ENCODE results near the gene DMD. TPM values are rescaled to one million over a fixed set of nuclear protein-coding genes. Genes with fewer than 3 reads are reported as not detected.
A peak's percentile ranks its signal among the peaks of the same experiment; 100 is the strongest.

DMD gene
- total and polyA plus RNA-seq, 2 donors from 2014 or later, result 4.2 to 17.9 TPM

DNA sequence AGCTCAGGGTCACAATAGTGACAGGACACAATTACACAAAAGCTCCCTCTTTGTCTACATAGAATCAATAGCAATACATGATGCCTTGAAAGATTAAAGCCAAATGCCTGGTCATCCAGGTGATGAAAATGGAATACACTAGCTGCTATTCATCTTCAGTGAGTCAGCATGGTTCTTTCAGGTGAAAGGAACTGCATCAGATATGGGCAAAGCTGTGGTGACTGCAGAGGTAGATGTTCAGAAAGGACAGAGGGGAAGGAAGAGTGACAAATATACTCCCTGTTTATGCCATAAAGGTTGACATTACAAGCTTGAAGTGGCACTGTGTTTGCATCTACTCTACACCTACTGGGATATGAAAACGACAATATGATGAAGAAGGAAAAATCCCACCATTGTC, 2119.5 kb downstream of the DMD start:
- intact Hi-C loops (cut with DNase I), result no loop called here
- H3K27me3 ChIP-seq (ENCODE audit: control insufficient read depth, insufficient read depth, low read length), result no peaks in the 10 kb centered on the region

DNA sequence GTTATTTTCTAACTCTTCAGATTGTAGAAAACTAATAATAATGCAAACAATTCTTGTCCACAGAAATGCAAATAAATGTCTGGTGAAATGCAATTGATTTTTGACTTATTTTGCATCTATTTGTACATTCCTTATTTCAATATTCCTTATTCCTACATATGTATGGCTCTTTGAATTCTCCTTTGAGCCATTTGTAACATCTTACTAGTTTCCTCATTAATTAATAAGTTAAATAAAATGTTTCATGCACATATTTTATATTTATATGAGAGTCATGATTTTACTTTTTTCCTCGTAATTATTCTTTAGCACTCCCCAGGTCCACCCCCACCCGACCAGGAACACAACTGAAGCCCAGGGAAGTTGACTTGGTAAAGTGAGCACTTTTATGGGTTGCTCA, 2136.8 kb downstream of the DMD start:
- H3K4me1 ChIP-seq (ENCODE audit: control insufficient read depth in 2 of 3, insufficient read depth in 2 of 3, low read depth in 1 of 3, low read length in 3 of 3), result no peaks in the 10 kb centered on the region
- FAIRE-seq, result peak; percentile 32

More for the DNA sequence above, 2119.5 kb downstream of the DMD start:
- H3K27ac ChIP-seq (ENCODE audit: low read depth in 2 of 2, low read length in 2 of 2), result no peak overlapping the region
- no peaks in the 10 kb centered on the region for H3K36me3 ChIP-seq (ENCODE audit: control insufficient read depth in 2 of 3, insufficient read depth in 3 of 3, low read length in 3 of 3)
- no peak overlapping the region for H3K4me3 ChIP-seq (ENCODE audit: low read length in 3 of 3)
- FAIRE-seq (no peak), DNase-seq (no peak)
- TF ChIP-seq, protein P1, sequence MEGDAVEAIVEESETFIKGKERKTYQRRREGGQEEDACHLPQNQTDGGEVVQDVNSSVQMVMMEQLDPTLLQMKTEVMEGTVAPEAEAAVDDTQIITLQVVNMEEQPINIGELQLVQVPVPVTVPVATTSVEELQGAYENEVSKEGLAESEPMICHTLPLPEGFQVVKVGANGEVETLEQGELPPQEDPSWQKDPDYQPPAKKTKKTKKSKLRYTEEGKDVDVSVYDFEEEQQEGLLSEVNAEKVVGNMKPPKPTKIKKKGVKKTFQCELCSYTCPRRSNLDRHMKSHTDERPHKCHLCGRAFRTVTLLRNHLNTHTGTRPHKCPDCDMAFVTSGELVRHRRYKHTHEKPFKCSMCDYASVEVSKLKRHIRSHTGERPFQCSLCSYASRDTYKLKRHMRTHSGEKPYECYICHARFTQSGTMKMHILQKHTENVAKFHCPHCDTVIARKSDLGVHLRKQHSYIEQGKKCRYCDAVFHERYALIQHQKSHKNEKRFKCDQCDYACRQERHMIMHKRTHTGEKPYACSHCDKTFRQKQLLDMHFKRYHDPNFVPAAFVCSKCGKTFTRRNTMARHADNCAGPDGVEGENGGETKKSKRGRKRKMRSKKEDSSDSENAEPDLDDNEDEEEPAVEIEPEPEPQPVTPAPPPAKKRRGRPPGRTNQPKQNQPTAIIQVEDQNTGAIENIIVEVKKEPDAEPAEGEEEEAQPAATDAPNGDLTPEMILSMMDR (IDR thresholded peaks at IDR 0.05; ENCODE audit: borderline replicate concordance, extremely low read depth, insufficient read depth), result no peak
- H3K4me1 ChIP-seq (ENCODE audit: control insufficient read depth in 2 of 3, insufficient read depth in 2 of 3, low read depth in 1 of 3, low read length in 3 of 3), result no peaks in the 10 kb centered on the region
- no peak overlapping the region for H3K9ac ChIP-seq (ENCODE audit: low read length in 3 of 3)
- no peaks in the 10 kb centered on the region for H3K9me3 ChIP-seq (ENCODE audit: control insufficient read depth in 2 of 3, insufficient read depth in 1 of 3, low read length in 3 of 3)

DNA sequence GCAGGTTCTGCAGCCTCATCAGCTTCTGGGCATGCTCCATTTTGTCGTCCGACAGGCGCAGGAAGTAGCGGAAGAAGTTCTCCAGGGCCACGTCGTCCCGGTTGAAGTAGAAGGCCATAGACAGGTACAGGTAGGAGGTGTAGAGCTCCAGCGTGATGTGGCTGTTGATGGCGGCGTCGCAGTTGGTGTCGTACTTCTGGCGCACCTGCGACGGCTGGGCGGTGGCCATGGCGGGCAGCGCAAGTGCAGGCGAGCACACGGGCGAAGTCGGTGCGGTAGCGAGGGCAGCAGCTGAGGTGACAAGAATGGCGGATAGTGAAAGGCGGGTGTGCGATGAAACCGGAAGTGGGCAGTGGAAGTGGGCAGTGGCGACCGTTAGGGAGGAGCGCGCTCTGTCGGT, 2139.6 kb downstream of the DMD start, which contains the start of gene FTHL17:
Gene FTHL17, minus strand, starts transcription at position 317 of the 400 bp plus-strand sequence. Its CDS starts 88 bp downstream, at position 229.
- H3K27ac ChIP-seq (ENCODE audit: low read depth in 2 of 2, low read length in 2 of 2), result no peak within 1 kb of the TSS
- H3K36me3 ChIP-seq (ENCODE audit: control insufficient read depth in 2 of 3, insufficient read depth in 3 of 3, low read length in 3 of 3), result no peaks in the 10 kb centered on the region
- H3K4me3 ChIP-seq (ENCODE audit: low read length in 3 of 3), result no peak within 1 kb of the TSS
- no peak for FAIRE-seq
- no peaks in the 10 kb centered on the region for H3K27me3 ChIP-seq (ENCODE audit: control insufficient read depth, insufficient read depth, low read length)
- no peak for DNase-seq
- intact Hi-C loops (cut with DNase I), result no loop called here
- H3K9ac ChIP-seq (ENCODE audit: low read length in 3 of 3), result no peak within 1 kb of the TSS
- H3K4me1 ChIP-seq (ENCODE audit: control insufficient read depth in 2 of 3, insufficient read depth in 2 of 3, low read depth in 1 of 3, low read length in 3 of 3), result no peaks in the 10 kb centered on the region
- H3K9me3 ChIP-seq (ENCODE audit: control insufficient read depth in 2 of 3, insufficient read depth in 1 of 3, low read length in 3 of 3), result no peaks in the 10 kb centered on the region
- TF ChIP-seq, protein P1 (IDR thresholded peaks at IDR 0.05; ENCODE audit: borderline replicate concordance, extremely low read depth, insufficient read depth), result no peak

More for the DNA sequence above, 2136.8 kb downstream of the DMD start:
- H3K27me3 ChIP-seq (ENCODE audit: control insufficient read depth, insufficient read depth, low read length), result no peaks in the 10 kb centered on the region
- DNase-seq, result no peak
- intact Hi-C loops (cut with DNase I), result no loop called here
- H3K9ac ChIP-seq (ENCODE audit: low read length in 3 of 3), result no peak overlapping the region
- H3K4me3 ChIP-seq (ENCODE audit: low read length in 3 of 3), result no peak overlapping the region
- TF ChIP-seq, protein P1 (IDR thresholded peaks at IDR 0.05; ENCODE audit: borderline replicate concordance, extremely low read depth, insufficient read depth), result no peak
- no peaks in the 10 kb centered on the region for H3K9me3 ChIP-seq (ENCODE audit: control insufficient read depth in 2 of 3, insufficient read depth in 1 of 3, low read length in 3 of 3)
- H3K27ac ChIP-seq (ENCODE audit: low read depth in 2 of 2, low read length in 2 of 2), result no peak overlapping the region
- no peaks in the 10 kb centered on the region for H3K36me3 ChIP-seq (ENCODE audit: control insufficient read depth in 2 of 3, insufficient read depth in 3 of 3, low read length in 3 of 3)

DNA sequence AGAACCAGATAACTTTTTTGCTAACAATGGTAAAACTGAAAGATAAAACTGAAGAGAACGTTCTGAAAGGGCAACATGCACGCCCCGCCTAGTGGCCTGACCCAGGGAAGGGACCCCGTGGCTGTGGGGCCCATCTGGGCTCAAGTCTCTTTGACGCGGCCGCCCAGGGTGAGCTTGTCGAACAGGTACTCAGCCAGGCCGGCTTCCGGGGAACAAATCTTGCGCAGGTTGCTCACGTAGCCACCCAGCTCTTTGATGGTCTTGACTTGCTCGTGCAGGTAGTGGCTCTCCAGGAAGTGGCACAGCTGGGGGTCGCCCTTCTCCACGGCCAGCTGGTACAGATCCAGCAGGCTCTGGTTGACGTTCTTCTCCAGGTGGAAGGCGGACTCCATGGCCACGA, 2140.1 kb downstream of the DMD start:
- Histone ChIP-seq H3K4me3 (ENCODE audit: low read length in 3 of 3) (no peak overlapping the region), H3K27me3 (ENCODE audit: control insufficient read depth, insufficient read depth, low read length) (no peaks in the 10 kb centered on the region), H3K4me1 (ENCODE audit: control insufficient read depth in 2 of 3, insufficient read depth in 2 of 3, low read depth in 1 of 3, low read length in 3 of 3) (no peaks in the 10 kb centered on the region), H3K9me3 (ENCODE audit: control insufficient read depth in 2 of 3, insufficient read depth in 1 of 3, low read length in 3 of 3) (no peaks in the 10 kb centered on the region), H3K36me3 (ENCODE audit: control insufficient read depth in 2 of 3, insufficient read depth in 3 of 3, low read length in 3 of 3) (no peaks in the 10 kb centered on the region), H3K27ac (ENCODE audit: low read depth in 2 of 2, low read length in 2 of 2) (no peak overlapping the region), H3K9ac (ENCODE audit: low read length in 3 of 3) (no peak overlapping the region)
- TF ChIP-seq, protein P1 (IDR thresholded peaks at IDR 0.05; ENCODE audit: borderline replicate concordance, extremely low read depth, insufficient read depth), result no peak
- FAIRE-seq, result no peak
- DNase-seq, result no peak
- intact Hi-C loops (cut with DNase I), result no loop called here

All from kidney (tissue), 14 donors.